AML-193 (cell line): ENCODE data around the gene CYBC1.

Experiments
- DNase-seq, 2 experiments: peaks; one replicate each; lab custom pipeline; 2025; lab: John Stamatoyannopoulos, UW

Gene CYBC1

DNA sequence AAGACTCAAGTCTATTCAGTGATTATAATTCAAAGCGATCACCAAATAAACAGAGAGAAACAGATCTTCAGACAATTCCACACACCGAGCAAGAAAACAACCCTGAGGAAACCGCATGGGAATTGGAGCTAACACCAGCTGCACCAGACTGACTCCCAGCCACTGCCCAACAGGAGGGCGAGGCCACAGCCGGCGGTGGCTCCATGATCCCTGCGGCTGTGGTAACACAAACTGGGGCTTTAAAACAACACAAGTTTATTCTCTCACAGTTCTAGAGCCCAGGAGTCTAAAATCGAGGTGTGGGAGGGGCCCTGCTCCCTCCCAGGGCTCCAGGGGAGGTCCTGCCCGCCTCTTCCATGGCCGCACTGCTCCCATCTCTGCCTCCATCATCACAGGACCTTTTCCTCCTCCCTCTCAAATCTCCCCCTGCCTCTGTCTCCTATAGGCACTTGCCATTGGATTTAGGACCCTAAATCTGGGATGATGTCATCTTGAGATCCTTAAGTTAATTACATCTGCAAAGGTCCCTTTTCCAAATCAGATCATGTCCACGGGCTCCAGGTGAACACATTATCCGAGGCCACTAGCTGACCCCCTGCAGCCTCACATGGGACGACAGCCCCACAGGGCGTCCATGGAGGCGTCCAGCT, 42.1 kb downstream of the CYBC1 start:
- DNase-seq, result no peak

DNA sequence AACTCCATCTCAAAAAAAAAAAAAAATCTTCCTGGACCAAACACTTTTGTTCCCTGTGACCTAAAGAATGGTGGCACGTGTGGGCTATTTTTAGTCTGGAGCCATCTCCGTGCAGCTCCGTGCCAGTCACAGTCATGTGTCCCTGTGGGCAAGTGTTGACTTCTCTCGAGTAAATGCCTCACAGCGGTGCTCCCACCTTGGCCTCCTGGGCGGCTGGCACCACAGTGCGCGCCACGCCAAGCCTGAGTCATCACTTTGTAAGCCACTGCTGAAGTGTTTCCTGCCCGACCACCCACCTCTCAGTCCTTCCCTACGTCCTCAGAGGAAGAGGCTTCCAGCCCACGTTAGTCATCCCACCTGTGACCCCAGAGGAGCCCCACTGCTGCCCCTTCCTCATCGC, 43.3 kb downstream of the CYBC1 start:
- DNase-seq, result no peak

GRCh38 chr17:82406131-82406671, 44.4 kb downstream of the CYBC1 start:
- no peak for DNase-seq

DNA sequence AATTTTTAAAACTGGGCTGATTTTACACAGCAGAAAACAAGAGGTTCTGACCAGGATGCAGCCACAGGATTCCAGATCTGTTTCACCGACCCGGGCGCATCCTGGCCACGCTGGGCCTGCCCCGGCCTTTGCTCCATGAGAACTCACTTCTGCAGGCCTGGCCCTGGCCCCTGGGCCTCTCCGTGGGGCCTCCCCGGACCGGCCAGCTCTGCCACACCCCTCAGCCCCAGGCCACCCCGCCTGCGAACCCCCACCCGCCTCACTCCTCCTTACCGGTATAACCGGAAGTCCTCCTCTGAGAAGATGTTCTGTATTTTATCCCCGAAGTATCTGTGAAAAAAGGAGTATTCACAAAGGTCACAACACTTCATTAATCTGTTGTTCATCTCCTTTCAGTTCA, 45.5 kb downstream of the CYBC1 start:
- DNase-seq, result no peak

- DNase-seq, result no peak
Measured at GRCh38 chr17:82403662-82404660, 46.6 kb downstream of the CYBC1 start.

- no peak for DNase-seq
Measured at GRCh38 chr17:82402865-82403264, 47.7 kb downstream of the CYBC1 start.

DNA sequence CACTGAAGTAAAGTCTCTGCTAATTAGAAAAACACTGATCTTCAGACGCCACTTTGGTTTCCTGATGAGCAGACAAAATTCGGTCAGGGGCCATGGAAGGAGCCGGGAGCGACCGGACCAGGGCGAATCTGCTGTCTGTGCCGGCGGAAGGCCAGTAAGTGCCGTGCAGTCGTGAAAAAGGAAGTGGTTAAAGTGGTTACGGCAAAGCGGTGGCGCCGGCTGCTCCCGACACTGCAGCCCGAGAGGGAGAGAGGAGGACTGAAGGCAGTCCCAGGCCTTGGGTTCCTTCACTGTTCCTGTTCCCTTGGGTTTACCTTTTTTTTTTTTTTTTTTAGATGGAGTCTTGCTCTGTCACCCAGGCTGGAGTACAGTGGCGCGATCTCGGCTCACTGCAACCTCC, 49.7 kb downstream of the CYBC1 start:
- DNase-seq, result peak; percentile 95

DNA sequence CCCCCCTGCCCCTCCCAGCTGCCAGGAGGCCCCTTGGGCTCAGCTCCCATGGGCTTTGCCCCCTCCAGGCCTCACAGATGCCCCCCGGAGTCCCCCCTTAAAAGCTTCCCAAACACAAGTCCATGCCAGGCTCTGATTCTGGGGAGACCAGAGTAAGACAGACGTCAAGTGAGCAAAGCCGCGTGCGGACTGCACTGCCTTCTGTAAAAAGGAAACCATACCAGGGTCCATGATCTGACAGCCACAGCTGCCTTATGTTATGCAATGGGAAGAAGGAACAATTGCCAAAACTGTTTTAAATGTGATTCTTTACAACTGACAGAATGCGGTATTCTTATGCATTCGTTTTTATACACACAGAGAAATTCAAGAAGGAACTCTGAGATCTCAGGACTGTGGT, 50.3 kb downstream of the CYBC1 start:
- peak; percentile 93 to 98 for DNase-seq

DNA sequence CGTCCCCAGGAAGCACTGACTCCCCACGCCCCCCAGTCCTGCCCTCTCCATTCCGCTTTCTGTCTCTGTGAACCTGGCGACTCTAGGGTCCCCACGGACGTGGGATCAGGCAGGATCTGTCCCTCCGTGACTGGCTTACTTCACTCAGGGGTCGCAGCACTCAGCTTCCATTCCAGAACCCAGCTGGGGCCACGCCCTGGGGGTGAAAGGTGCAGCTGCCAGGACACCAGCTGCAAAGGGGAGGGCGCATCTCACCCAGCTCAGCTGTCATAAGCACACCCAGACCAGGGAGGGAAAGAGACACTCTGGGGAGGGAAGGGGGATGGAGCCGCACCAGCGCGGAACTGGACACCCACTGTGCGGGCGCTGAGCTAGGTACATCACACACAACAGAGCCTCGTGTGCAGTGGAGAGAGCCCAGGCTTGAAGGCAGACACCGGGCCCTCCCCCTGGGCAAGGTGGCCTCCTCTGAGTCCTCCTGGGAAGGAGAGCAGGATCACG, 50.9 kb downstream of the CYBC1 start:
- DNase-seq, result no peak

DNA sequence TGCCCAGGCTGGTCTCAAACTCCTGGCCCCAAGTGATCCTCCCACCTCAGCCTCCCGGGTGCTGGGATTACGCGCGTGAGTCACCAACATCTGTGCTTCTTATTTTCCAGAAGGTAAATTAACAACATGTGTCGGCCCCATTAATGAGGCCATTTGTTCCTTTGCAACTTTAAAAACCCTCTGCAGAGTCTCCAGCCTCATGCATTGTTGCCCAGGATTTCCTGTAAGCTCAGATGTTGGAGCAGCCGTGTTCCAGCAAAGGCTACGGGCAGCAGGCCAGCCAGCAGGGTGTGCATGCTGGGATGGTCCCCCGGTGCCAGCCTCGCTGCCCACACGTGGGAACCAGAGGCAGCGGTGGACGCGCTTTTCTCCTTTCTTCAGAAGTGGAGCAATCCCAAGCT, 51.5 kb downstream of the CYBC1 start:
- no peak for DNase-seq

DNA sequence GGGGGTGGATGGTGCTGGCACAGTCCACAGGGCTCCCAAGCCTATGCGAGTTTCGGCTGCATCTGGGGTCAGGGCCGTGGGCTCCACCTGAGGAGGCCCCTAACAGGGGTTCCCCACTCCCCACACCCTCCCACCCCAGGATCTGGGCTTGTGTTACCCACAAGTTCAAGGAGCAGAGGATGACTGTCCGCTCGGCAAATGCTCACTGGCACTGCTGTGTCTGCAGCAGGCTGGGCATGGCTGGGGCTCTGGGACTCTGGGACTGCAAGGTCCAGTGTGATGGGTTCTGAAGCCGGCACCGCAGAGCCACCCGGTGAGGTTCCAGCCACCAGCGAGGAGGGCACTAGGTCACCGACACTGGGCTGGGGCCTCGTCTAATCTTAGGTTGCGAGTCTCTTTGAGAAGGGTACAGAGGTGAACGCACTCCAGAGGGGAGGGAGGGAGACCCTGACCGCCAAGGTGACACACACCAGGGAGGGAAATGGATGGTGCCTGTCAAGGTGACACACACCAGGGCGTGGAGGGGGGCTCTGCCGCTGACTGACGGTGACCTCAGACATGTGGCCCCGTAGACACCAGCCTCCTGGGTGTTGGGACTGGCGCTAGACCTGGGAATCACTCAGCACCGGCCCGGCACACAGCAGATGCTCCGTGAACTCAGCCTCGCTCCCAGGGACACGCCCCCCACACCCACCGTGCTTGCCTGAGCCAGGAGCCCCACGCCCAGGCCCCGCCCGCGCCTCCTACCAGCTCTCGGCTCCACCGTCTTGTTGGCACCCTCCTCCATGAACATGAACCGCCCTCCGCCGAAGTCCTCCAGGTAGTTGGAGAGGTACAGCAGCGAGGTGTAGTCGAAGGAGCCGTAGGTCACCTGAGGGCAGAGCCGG, 52.9 kb downstream of the CYBC1 start:
- DNase-seq, result no peak

- no peak for DNase-seq
Measured at GRCh38 chr17:82396601-82397435, 53.7 kb downstream of the CYBC1 start.

GRCh38 chr17:82394278-82394677, 56.3 kb downstream of the CYBC1 start:
- no peak for DNase-seq

- no peak for DNase-seq
Measured at GRCh38 chr17:82392941-82393340, 57.6 kb downstream of the CYBC1 start.
